ENCODE results near the gene EPHA4. TPM values are rescaled to one million over a fixed set of nuclear protein-coding genes. Genes with fewer than 3 reads are reported as not detected.
A peak's percentile ranks its signal among the peaks of the same experiment; 100 is the strongest.

EPHA4 gene
- total RNA-seq, 2 donors from 2014 or later = 0.73 to 5.2 TPM

GRCh38 chr2:221449406-221449805 lies 122.7 kb downstream of the EPHA4 start:
- Mint-ChIP-seq H3K36me3 (no peaks in the 10 kb centered on the region), H3K9me3 (no peaks in the 10 kb centered on the region), H3K27ac (no peak overlapping the region)
- ATAC-seq (no peak), DNase-seq (ENCODE audit: low spot score in 2 of 2) (no peak)

GRCh38 chr2:221448844-221449390 lies 123.2 kb downstream of the EPHA4 start:
- H3K36me3 Mint-ChIP-seq = no peaks in the 10 kb centered on the region
- H3K27ac Mint-ChIP-seq = no peak overlapping the region
- H3K9me3 Mint-ChIP-seq = no peaks in the 10 kb centered on the region
- DNase-seq (ENCODE audit: low spot score in 2 of 2) = no peak
- no peak for ATAC-seq

- Mint-ChIP-seq H3K9me3 (no peaks in the 10 kb centered on the region), H3K27ac (no peak overlapping the region), H3K36me3 (no peaks in the 10 kb centered on the region)
- DNase-seq (ENCODE audit: low spot score in 2 of 2) (no peak), ATAC-seq (no peak)
These were observed 123.9 kb downstream of the EPHA4 start for GRCh38 chr2:221448057-221448843.

GRCh38 chr2:221447310-221447709 lies 124.8 kb downstream of the EPHA4 start:
- H3K36me3 Mint-ChIP-seq = no peaks in the 10 kb centered on the region
- no peak for ATAC-seq
- DNase-seq (ENCODE audit: low spot score in 2 of 2) = no peak
- no peak overlapping the region for H3K27ac Mint-ChIP-seq
- H3K9me3 Mint-ChIP-seq = no peaks in the 10 kb centered on the region

- ATAC-seq (peak in 1 of 2 donors; percentile 55), DNase-seq (ENCODE audit: low spot score in 2 of 2) (no peak)
- no peak overlapping the region for H3K27ac Mint-ChIP-seq
- H3K9me3 Mint-ChIP-seq = no peaks in the 10 kb centered on the region
- H3K36me3 Mint-ChIP-seq = no peaks in the 10 kb centered on the region
These were observed 126.0 kb downstream of the EPHA4 start for GRCh38 chr2:221446140-221446539.

- peak; percentile 59 to 67 for ATAC-seq
- DNase-seq (ENCODE audit: low spot score in 2 of 2) = no peak
- H3K27ac Mint-ChIP-seq = no peak overlapping the region
These were observed 128.0 kb downstream of the EPHA4 start for GRCh38 chr2:221444106-221444505.

GRCh38 chr2:221443645-221444044 lies 128.5 kb downstream of the EPHA4 start:
- H3K36me3 Mint-ChIP-seq = no peaks in the 10 kb centered on the region
- no peak overlapping the region for H3K27ac Mint-ChIP-seq
- ATAC-seq = no peak
- DNase-seq (ENCODE audit: low spot score in 2 of 2) = no peak
- H3K9me3 Mint-ChIP-seq = no peaks in the 10 kb centered on the region

More at GRCh38 chr2:221444106-221444505, 128.0 kb downstream of the EPHA4 start:
- no peaks in the 10 kb centered on the region for H3K36me3 Mint-ChIP-seq
- H3K9me3 Mint-ChIP-seq = no peaks in the 10 kb centered on the region

GRCh38 chr2:221442128-221442527 lies 130.0 kb downstream of the EPHA4 start:
- DNase-seq (ENCODE audit: low spot score in 2 of 2) = no peak
- Mint-ChIP-seq H3K27ac (no peak overlapping the region), H3K9me3 (no peaks in the 10 kb centered on the region), H3K36me3 (no peaks in the 10 kb centered on the region)
- no peak for ATAC-seq

- Mint-ChIP-seq H3K36me3 (no peaks in the 10 kb centered on the region), H3K27ac (no peak overlapping the region), H3K9me3 (no peaks in the 10 kb centered on the region)
- no peak for ATAC-seq
- no peak for DNase-seq (ENCODE audit: low spot score in 2 of 2)
These were observed 132.2 kb downstream of the EPHA4 start for GRCh38 chr2:221439761-221440479.

- no peak for ATAC-seq
These were observed 135.0 kb downstream of the EPHA4 start for GRCh38 chr2:221437056-221437455.

GRCh38 chr2:221435171-221435570 lies 136.9 kb downstream of the EPHA4 start:
- no peaks in the 10 kb centered on the region for H3K36me3 Mint-ChIP-seq

More at GRCh38 chr2:221437056-221437455, 135.0 kb downstream of the EPHA4 start:
- H3K9me3 Mint-ChIP-seq = no peaks in the 10 kb centered on the region
- DNase-seq (ENCODE audit: low spot score in 2 of 2) = no peak
- H3K27ac Mint-ChIP-seq = no peak overlapping the region
- H3K36me3 Mint-ChIP-seq = no peaks in the 10 kb centered on the region

GRCh38 chr2:221434142-221434541 lies 138.0 kb downstream of the EPHA4 start:
- Mint-ChIP-seq H3K9me3 (no peaks in the 10 kb centered on the region), H3K27ac (no peak overlapping the region), H3K36me3 (no peaks in the 10 kb centered on the region)
- DNase-seq (ENCODE audit: low spot score in 2 of 2) (no peak), ATAC-seq (no peak)

More at GRCh38 chr2:221435171-221435570, 136.9 kb downstream of the EPHA4 start:
- DNase-seq (ENCODE audit: low spot score in 2 of 2) = no peak
- Mint-ChIP-seq H3K9me3 (no peaks in the 10 kb centered on the region), H3K27ac (no peak overlapping the region)
- no peak for ATAC-seq

- DNase-seq (ENCODE audit: low spot score in 2 of 2) (no peak), ATAC-seq (no peak)
- no peak overlapping the region for H3K27ac Mint-ChIP-seq
- no peaks in the 10 kb centered on the region for H3K9me3 Mint-ChIP-seq
- H3K36me3 Mint-ChIP-seq = no peaks in the 10 kb centered on the region
These were observed 140.6 kb downstream of the EPHA4 start for GRCh38 chr2:221431477-221431876.

GRCh38 chr2:221429741-221430491 lies 142.2 kb downstream of the EPHA4 start:
- Mint-ChIP-seq H3K27ac (no peak overlapping the region), H3K9me3 (no peaks in the 10 kb centered on the region), H3K36me3 (no peaks in the 10 kb centered on the region)
- ATAC-seq (no peak), DNase-seq (ENCODE audit: low spot score in 2 of 2) (no peak)

- ATAC-seq (no peak), DNase-seq (ENCODE audit: low spot score in 2 of 2) (no peak)
- Mint-ChIP-seq H3K27ac (no peak overlapping the region), H3K36me3 (no peaks in the 10 kb centered on the region), H3K9me3 (no peaks in the 10 kb centered on the region)
These were observed 143.2 kb downstream of the EPHA4 start for GRCh38 chr2:221428896-221429295.

GRCh38 chr2:221426929-221427328 lies 145.2 kb downstream of the EPHA4 start:
- H3K9me3 Mint-ChIP-seq = no peaks in the 10 kb centered on the region
- H3K27ac Mint-ChIP-seq = no peak overlapping the region
- ATAC-seq (no peak), DNase-seq (ENCODE audit: low spot score in 2 of 2) (no peak)
- no peaks in the 10 kb centered on the region for H3K36me3 Mint-ChIP-seq

GRCh38 chr2:221425891-221426290 lies 146.2 kb downstream of the EPHA4 start:
- Mint-ChIP-seq H3K9me3 (no peaks in the 10 kb centered on the region), H3K27ac (no peak overlapping the region), H3K36me3 (no peaks in the 10 kb centered on the region)
- DNase-seq (ENCODE audit: low spot score in 2 of 2) (no peak), ATAC-seq (no peak)

All from activated naive CD4-positive, alpha-beta T cell treated with anti-CD3 and anti-CD28 coated beads, Interleukin-2, amount 50 U/mL, for 72 hours (primary cell).